Liver (tissue), 9 donors: ENCODE data around the gene ALDH2. TPM values are rescaled to one million over a fixed set of nuclear protein-coding genes. Genes with fewer than 3 reads are reported as not detected.

Experiments
- DNase-seq: peaks from one replicate; pipeline ENCODE4 v3.0.0-alpha.2; 2017; ENCODE audit warnings: low spot score
- H3K27ac ChIP-seq, 2 donors: one replicate each; pipeline ENCODE4 v1.7.0; 2013; ENCODE audit warnings: inconsistent platforms in 2 of 2, low read length in 2 of 2, control low read depth in 1 of 2, low read depth in 1 of 2, mild to moderate bottlenecking in 1 of 2
- H3K27me3 ChIP-seq, 4 donors: one replicate each; pipeline versions ENCODE4 v1.6.1 to v1.7.0; 2013; ENCODE audit warnings: low read length in 3 of 4, inconsistent platforms in 1 of 4, mild to moderate bottlenecking in 1 of 4, moderate library complexity in 1 of 4; ENCODE audit not compliant: control insufficient read depth in 4 of 4, insufficient read depth in 4 of 4
- H3K36me3 ChIP-seq, 4 donors: one replicate each; pipeline versions ENCODE4 v1.6.1 to v1.7.0; 2013; ENCODE audit warnings: low read length in 3 of 4, mild to moderate bottlenecking in 3 of 4, low read depth in 1 of 4, moderate library complexity in 1 of 4; ENCODE audit not compliant: control insufficient read depth in 4 of 4, insufficient read depth in 3 of 4
- H3K4me1 ChIP-seq, 4 donors: one replicate each; pipeline versions ENCODE4 v1.6.1 to v1.7.0; 2013; ENCODE audit warnings: low read length in 3 of 4, mild to moderate bottlenecking in 3 of 4, moderate library complexity in 1 of 4; ENCODE audit not compliant: control insufficient read depth in 4 of 4, insufficient read depth in 4 of 4
- H3K4me3 ChIP-seq, 3 donors: one replicate each; pipeline versions ENCODE4 v1.6.1 to v1.7.0; 2013; ENCODE audit warnings: low read length in 3 of 3, control low read depth in 1 of 3, low read depth in 1 of 3, mild to moderate bottlenecking in 1 of 3
- H3K9ac ChIP-seq, 2 donors: one replicate each; pipeline ENCODE4 v1.7.0; 2013; ENCODE audit warnings: low read length in 2 of 2, mild to moderate bottlenecking in 2 of 2, moderate library complexity in 2 of 2, control low read depth in 1 of 2, low read depth in 1 of 2
- H3K9me3 ChIP-seq, 4 donors: one replicate each; pipeline versions ENCODE4 v1.6.1 to v1.7.0; 2013; ENCODE audit warnings: low read length in 3 of 4; ENCODE audit not compliant: control insufficient read depth in 4 of 4
- ATF3 ChIP-seq: IDR thresholded peaks from 2 replicates; pipeline ENCODE4 v1.6.1; 2016; ENCODE audit warnings: antibody characterized with exemption
- EGR1 ChIP-seq, 2 donors: IDR thresholded peaks; 2 replicates each; pipeline ENCODE4 v1.6.1; 2016 to 2018; ENCODE audit warnings: antibody characterized with exemption in 2 of 2, low read depth in 2 of 2
- FOXA2 ChIP-seq: IDR thresholded peaks from 2 replicates; pipeline ENCODE4 v1.6.1; 2016; ENCODE audit warnings: antibody characterized with exemption
- GABPA ChIP-seq, 2 donors: IDR thresholded peaks in 1 of 2; conservative IDR thresholded peaks in 1 of 2; 2 replicates each; pipeline ENCODE4 v1.6.1; 2016; ENCODE audit warnings: antibody characterized with exemption in 2 of 2, mild to moderate bottlenecking in 1 of 2, moderate library complexity in 1 of 2
- HNF4G ChIP-seq: IDR thresholded peaks from 2 replicates; pipeline ENCODE4 v1.6.1; 2016; ENCODE audit warnings: antibody characterized with exemption
- MAX ChIP-seq: IDR thresholded peaks from 2 replicates; pipeline ENCODE4 v1.6.1; 2016; ENCODE audit warnings: antibody characterized with exemption
- NR2F2 ChIP-seq: IDR thresholded peaks from 2 replicates; pipeline ENCODE4 v1.6.1; 2016; ENCODE audit warnings: antibody characterized with exemption
- RAD21 ChIP-seq, 2 donors: IDR thresholded peaks; 2 replicates each; pipeline ENCODE4 v1.6.1; 2016; ENCODE audit warnings: antibody characterized with exemption in 2 of 2, mild to moderate bottlenecking in 2 of 2
- REST ChIP-seq: IDR thresholded peaks from 2 replicates; pipeline ENCODE4 v1.6.1; 2016; ENCODE audit warnings: antibody characterized with exemption, mild to moderate bottlenecking
- RXRA ChIP-seq, 2 donors: IDR thresholded peaks; 2 replicates each; pipeline ENCODE4 v1.6.1; 2017 to 2018; ENCODE audit warnings: antibody characterized with exemption in 2 of 2, mild to moderate bottlenecking in 1 of 2
- TAF1 ChIP-seq: conservative IDR thresholded peaks from 2 replicates; pipeline ENCODE4 v1.6.1; 2016; ENCODE audit warnings: antibody characterized with exemption, mild to moderate bottlenecking
- YY1 ChIP-seq: IDR thresholded peaks from 2 replicates; pipeline ENCODE4 v1.6.1; 2016; ENCODE audit warnings: antibody characterized with exemption, mild to moderate bottlenecking
- WGBS: extraction: QIAGEN DNeasy Blood & Tissue Kit; methylation state at CpG from one replicate; pipeline ENCODE4 v1.1.7; 2013; 5-methylcytosine and 5-hydroxymethylcytosine counted together
- polyA plus RNA-seq, 2 donors: library from polyadenylated mRNA; stranded (reverse) in 1 of 2; unstranded in 1 of 2; fragments of 200-250 nt in 1 of 2; fragments of >200 nt in 1 of 2; fragmentation: Nextera tagmentation in 1 of 2; extraction: Ambion mirVana in 1 of 2; gene quantifications; one replicate each; pipeline versions ENCODE4 v1.2.1 to v1.2.3, GENCODE V29; 2013 to 2015
- total RNA-seq, 2 donors: library from RNA; depleted of rRNA; stranded (reverse); fragments of >200 nt; gene quantifications; one replicate each; pipeline ENCODE4 v1.2.3, GENCODE V29; 2014
- TF ChIP-seq, protein P1 (sequence below): IDR thresholded peaks from 2 replicates; pipeline ENCODE4 v1.6.1; 2016; ENCODE audit warnings: antibody characterized with exemption
- donor health status: healthy.
- donor health status: healthy.
- donor health status: healthy.
- donor health status: healthy.
- donor health status: healthy.

ALDH2 gene
- total and polyA plus RNA-seq, 4 donors: 93.1 to 849 (median 573) TPM

- whole genome bisulfite sequencing: 100% methylated on average over 2 of the region's 2 CpGs
- no peaks in the 10 kb centered on the region for H3K27me3 ChIP-seq
- TF ChIP-seq FOXA2: no peak
- no peak for TF ChIP-seq RXRA (IDR thresholded peaks at IDR 0.05)
- TF ChIP-seq, protein P1, sequence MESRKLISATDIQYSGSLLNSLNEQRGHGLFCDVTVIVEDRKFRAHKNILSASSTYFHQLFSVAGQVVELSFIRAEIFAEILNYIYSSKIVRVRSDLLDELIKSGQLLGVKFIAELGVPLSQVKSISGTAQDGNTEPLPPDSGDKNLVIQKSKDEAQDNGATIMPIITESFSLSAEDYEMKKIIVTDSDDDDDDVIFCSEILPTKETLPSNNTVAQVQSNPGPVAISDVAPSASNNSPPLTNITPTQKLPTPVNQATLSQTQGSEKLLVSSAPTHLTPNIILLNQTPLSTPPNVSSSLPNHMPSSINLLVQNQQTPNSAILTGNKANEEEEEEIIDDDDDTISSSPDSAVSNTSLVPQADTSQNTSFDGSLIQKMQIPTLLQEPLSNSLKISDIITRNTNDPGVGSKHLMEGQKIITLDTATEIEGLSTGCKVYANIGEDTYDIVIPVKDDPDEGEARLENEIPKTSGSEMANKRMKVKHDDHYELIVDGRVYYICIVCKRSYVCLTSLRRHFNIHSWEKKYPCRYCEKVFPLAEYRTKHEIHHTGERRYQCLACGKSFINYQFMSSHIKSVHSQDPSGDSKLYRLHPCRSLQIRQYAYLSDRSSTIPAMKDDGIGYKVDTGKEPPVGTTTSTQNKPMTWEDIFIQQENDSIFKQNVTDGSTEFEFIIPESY: no peak
- TF ChIP-seq MAX: no peak
- no peak for TF ChIP-seq EGR1 (IDR thresholded peaks at IDR 0.05; ENCODE audit: low read depth in 2 of 2)
- no peak for TF ChIP-seq RAD21 (IDR thresholded peaks at IDR 0.05)
- H3K27ac ChIP-seq: no peak overlapping the region
- no peak for DNase-seq
- no peak overlapping the region for H3K4me3 ChIP-seq
- no peaks in the 10 kb centered on the region for H3K9me3 ChIP-seq
- H3K36me3 ChIP-seq: peaks cover 4 to 34% (median 19%) of the 10 kb centered on the region in 4 donors
- no peak overlapping the region for H3K9ac ChIP-seq
- H3K4me1 ChIP-seq: no peaks in the 10 kb centered on the region
These were observed 37.9 kb upstream of the ALDH2 start for GRCh38 chr12:111728795-111729194.

DNA sequence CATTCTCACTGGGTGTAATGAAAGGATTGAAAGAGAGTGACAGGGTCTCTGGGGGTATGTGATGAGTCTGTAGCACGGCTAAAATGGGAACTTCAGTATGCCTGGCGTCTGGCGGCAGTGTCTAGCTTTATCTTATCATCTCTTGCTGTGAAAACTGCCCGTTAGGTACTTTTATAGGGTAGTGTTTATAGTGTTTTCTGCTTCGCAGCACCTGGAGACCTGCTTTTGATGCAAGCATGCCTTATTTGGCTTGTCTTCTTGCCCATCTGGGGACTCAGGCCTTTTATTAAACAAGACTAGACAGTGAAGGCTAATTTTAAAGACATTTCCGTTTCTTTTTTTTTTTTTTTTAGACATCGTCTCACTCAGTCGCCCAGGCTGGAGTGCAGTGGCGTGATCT, 36.3 kb upstream of the ALDH2 start:
- Histone ChIP-seq H3K27me3 (no peaks in the 10 kb centered on the region), H3K4me3 (no peak overlapping the region), H3K4me1 (no peaks in the 10 kb centered on the region), H3K9me3 (no peaks in the 10 kb centered on the region), H3K36me3 (peaks cover 4 to 38% (median 22%) of the 10 kb centered on the region in 4 donors), H3K27ac (no peak overlapping the region), H3K9ac (no peak overlapping the region)
- WGBS: 97% methylated on average over 9 of the region's 9 CpGs
- DNase-seq: no peak
- TF ChIP-seq NR2F2 (no peak), HNF4G (no peak), REST (no peak), FOXA2 (no peak), TAF1 (no peak), YY1 (no peak), MAX (no peak), GABPA (IDR thresholded peaks at IDR 0.05 in 1 of 2, conservative IDR thresholded peaks at IDR 0.05 in 1 of 2) (no peak), ATF3 (no peak)
- TF ChIP-seq, protein P1: no peak
